ENCODE results near the gene CD40. TPM values are rescaled to one million over a fixed set of nuclear protein-coding genes. Genes with fewer than 3 reads are reported as not detected.

Gene CD40
- total and polyA plus RNA-seq, 10 of the 15 experiments (the other 5 are each of a cell fraction or from before 2014, with no cell fraction given) = 40.8 to 193 (median 89.5) TPM

DNA sequence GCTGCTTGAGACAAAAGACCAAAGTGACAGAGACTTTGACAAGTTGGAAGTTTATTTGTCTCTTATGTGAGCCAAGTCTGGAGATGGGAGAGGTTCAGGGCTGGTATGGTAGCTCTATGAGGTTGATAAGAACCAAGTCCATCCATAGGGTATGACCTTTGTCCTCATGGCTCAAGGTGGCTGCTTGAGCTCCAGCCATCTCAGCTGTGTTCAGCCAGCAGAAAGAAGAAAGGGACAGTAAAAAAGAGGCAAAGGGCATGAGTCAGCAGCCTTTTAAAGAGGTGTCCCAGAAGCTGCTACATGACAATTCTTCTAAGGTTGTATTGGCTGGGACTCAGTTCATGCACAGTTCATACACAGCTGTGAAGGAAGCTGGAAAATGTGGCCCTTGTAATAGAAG, 49.0 kb downstream of the CD40 start:
- H3K79me2 ChIP-seq (ENCODE audit: control insufficient read depth, insufficient read depth, low read length) = no peaks in the 10 kb centered on the region
- POLR2A ChIA-PET = no interaction called here
- no peak overlapping the region for H3K9ac ChIP-seq (ENCODE audit: control insufficient read depth, insufficient read depth, low read length)
- CTCF ChIA-PET = interaction anchor here (1.1 to 1.9 kb wide), 2 partner anchors 9 to 35 kb away, joined by 3 to 6 read pairs; no protein-coding TSS in a partner anchor
- no peak for ATAC-seq
- RAD21 ChIA-PET (ENCODE audit: unreplicated experiment) = no interaction called here
- in situ Hi-C loops (cut with MboI) (no loop called here), intact Hi-C loops (cut with micrococcal nuclease; ENCODE audit: unreplicated experiment) (no loop called here)
- no peak overlapping the region for H3K4me3 ChIP-seq
- no TSS peak for BruUV-seq (replicated peaks)
- H2AFZ ChIP-seq (ENCODE audit: control insufficient read depth, low read depth, low read length) = no peak overlapping the region
- SMC1A ChIA-PET (ENCODE audit: uncharacterized antibody, unreplicated experiment) = interaction anchor here (1.1 to 1.4 kb wide), 2 partner anchors 10 to 15 kb away, joined by 3 to 5 read pairs; no protein-coding TSS in a partner anchor
- H3K9me3 ChIP-seq (replicated peaks; ENCODE audit: control insufficient read depth, insufficient read depth, low read length) = peaks cover 2% of the 10 kb centered on the region; the same call in 1 of the 3 replicates
- H4K20me1 ChIP-seq (ENCODE audit: control insufficient read depth, insufficient read depth) = no peaks in the 10 kb centered on the region
- no peak overlapping the region for H3K27ac ChIP-seq (ENCODE audit: control insufficient read depth, insufficient read depth)
- H3K36me3 ChIP-seq (ENCODE audit: control insufficient read depth in 2 of 2, insufficient read depth in 2 of 2, low read length in 1 of 2) = no peaks in the 10 kb centered on the region
- FAIRE-seq = no peak
- no peak overlapping the region for H3K4me2 ChIP-seq (ENCODE audit: control insufficient read depth, insufficient read depth)
- H3K27me3 ChIP-seq (replicated peaks in 1 of 2; ENCODE audit: control insufficient read depth in 2 of 2, insufficient read depth in 2 of 2, low read length in 1 of 2) = peaks cover 1 to 3% of the 10 kb centered on the region in 2 experiments; a peak in 2 of 4 replicates
- no peak for DNase-seq (ENCODE audit: low read depth, low spot score)
- H3K4me1 ChIP-seq (ENCODE audit: control insufficient read depth, insufficient read depth, low read length) = no peaks in the 10 kb centered on the region
- TF ChIP-seq, protein P1, sequence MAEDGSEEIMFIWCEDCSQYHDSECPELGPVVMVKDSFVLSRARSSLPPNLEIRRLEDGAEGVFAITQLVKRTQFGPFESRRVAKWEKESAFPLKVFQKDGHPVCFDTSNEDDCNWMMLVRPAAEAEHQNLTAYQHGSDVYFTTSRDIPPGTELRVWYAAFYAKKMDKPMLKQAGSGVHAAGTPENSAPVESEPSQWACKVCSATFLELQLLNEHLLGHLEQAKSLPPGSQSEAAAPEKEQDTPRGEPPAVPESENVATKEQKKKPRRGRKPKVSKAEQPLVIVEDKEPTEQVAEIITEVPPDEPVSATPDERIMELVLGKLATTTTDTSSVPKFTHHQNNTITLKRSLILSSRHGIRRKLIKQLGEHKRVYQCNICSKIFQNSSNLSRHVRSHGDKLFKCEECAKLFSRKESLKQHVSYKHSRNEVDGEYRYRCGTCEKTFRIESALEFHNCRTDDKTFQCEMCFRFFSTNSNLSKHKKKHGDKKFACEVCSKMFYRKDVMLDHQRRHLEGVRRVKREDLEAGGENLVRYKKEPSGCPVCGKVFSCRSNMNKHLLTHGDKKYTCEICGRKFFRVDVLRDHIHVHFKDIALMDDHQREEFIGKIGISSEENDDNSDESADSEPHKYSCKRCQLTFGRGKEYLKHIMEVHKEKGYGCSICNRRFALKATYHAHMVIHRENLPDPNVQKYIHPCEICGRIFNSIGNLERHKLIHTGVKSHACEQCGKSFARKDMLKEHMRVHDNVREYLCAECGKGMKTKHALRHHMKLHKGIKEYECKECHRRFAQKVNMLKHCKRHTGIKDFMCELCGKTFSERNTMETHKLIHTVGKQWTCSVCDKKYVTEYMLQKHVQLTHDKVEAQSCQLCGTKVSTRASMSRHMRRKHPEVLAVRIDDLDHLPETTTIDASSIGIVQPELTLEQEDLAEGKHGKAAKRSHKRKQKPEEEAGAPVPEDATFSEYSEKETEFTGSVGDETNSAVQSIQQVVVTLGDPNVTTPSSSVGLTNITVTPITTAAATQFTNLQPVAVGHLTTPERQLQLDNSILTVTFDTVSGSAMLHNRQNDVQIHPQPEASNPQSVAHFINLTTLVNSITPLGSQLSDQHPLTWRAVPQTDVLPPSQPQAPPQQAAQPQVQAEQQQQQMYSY (CRISPR knock-in tag; IDR thresholded peaks at IDR 0.05) = no peak
- TF ChIP-seq ELK1 (IDR thresholded peaks at IDR 0.05; ENCODE audit: low read depth, low read length) = no peak
- no peak for TF ChIP-seq ZZZ3 (IDR thresholded peaks at IDR 0.05; ENCODE audit: control insufficient read depth, insufficient read length, low read depth)
- TF ChIP-seq, protein P2, sequence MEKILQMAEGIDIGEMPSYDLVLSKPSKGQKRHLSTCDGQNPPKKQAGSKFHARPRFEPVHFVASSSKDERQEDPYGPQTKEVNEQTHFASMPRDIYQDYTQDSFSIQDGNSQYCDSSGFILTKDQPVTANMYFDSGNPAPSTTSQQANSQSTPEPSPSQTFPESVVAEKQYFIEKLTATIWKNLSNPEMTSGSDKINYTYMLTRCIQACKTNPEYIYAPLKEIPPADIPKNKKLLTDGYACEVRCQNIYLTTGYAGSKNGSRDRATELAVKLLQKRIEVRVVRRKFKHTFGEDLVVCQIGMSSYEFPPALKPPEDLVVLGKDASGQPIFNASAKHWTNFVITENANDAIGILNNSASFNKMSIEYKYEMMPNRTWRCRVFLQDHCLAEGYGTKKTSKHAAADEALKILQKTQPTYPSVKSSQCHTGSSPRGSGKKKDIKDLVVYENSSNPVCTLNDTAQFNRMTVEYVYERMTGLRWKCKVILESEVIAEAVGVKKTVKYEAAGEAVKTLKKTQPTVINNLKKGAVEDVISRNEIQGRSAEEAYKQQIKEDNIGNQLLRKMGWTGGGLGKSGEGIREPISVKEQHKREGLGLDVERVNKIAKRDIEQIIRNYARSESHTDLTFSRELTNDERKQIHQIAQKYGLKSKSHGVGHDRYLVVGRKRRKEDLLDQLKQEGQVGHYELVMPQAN (conservative IDR thresholded peaks at IDR 0.05) = no peak
- TF ChIP-seq NR2F1 (conservative IDR thresholded peaks at IDR 0.05) = no peak
- TF ChIP-seq SRF (IDR thresholded peaks at IDR 0.05; ENCODE audit: low read depth in 2 of 2, low read length in 2 of 2) = no peak

Measured in GM12878 (cell line).